Neural crest cell (in vitro differentiated cells): Measurements from ENCODE around the gene CD19. TPM values are rescaled to one million over a fixed set of nuclear protein-coding genes. Genes with fewer than 3 reads are reported as not detected.

Source experiments
- DNase-seq: peaks from one replicate; pipeline ENCODE4 v3.0.0; 2021; ENCODE audit warnings: low read depth, mixed read lengths, low spot score
- H3K27ac Mint-ChIP-seq: one replicate; pipeline ENCODE4 v1.8.0; 2021; ENCODE audit warnings: mild to moderate bottlenecking, mixed read lengths; ENCODE audit not compliant: unreplicated experiment
- H3K27me3 Mint-ChIP-seq: 2 replicates; pipeline ENCODE4 v1.8.0; 2021; ENCODE audit warnings: low read depth, mild to moderate bottlenecking, mixed read lengths
- H3K36me3 Mint-ChIP-seq: 2 replicates; pipeline ENCODE4 v1.8.0; 2021; ENCODE audit warnings: low read depth, mild to moderate bottlenecking, mixed read lengths
- H3K4me1 Mint-ChIP-seq: 2 replicates; pipeline ENCODE4 v1.8.0; 2021; ENCODE audit warnings: mixed read lengths
- H3K4me3 Mint-ChIP-seq: one replicate; pipeline ENCODE4 v1.8.0; 2021; ENCODE audit warnings: mild to moderate bottlenecking, mixed read lengths
- H3K9me3 Mint-ChIP-seq: 2 replicates; pipeline ENCODE4 v1.8.0; 2021; ENCODE audit warnings: mixed read lengths
- CTCF ChIP-seq: fragments of 200-600 bp; sonication (generic); conservative IDR thresholded peaks from 2 replicates; pipeline ENCODE4 v1.5.0; 2021; ENCODE audit warnings: antibody characterized with exemption, mild to moderate bottlenecking
- total RNA-seq: library from RNA; stranded (reverse); gene quantifications from 2 replicates; pipeline ENCODE4 v1.2.1, GENCODE V29; 2021

CD19 gene
- total RNA-seq, 1 donor from 2014 or later, result not detected

- peaks cover 4% of the 10 kb centered on the region for H3K9me3 Mint-ChIP-seq
- TF ChIP-seq CTCF, result no peak
- H3K36me3 Mint-ChIP-seq, result no peaks in the 10 kb centered on the region
- H3K4me3 Mint-ChIP-seq, result no peak overlapping the region
- H3K27ac Mint-ChIP-seq, result peak overlapping the region; percentile 43
- peaks cover 4% of the 10 kb centered on the region for H3K27me3 Mint-ChIP-seq
- DNase-seq, result no peak
- H3K4me1 Mint-ChIP-seq, result no peaks in the 10 kb centered on the region
Observed at GRCh38 chr16:28932339-28933141, 769 bp downstream of the CD19 start.

GRCh38 chr16:28933171-28933570 lies 1.4 kb downstream of the CD19 start:
- H3K36me3 Mint-ChIP-seq, result no peaks in the 10 kb centered on the region
- H3K9me3 Mint-ChIP-seq, result peaks cover 4% of the 10 kb centered on the region
- DNase-seq, result no peak
- peaks cover 5% of the 10 kb centered on the region for H3K27me3 Mint-ChIP-seq
- H3K4me1 Mint-ChIP-seq, result no peaks in the 10 kb centered on the region
- TF ChIP-seq CTCF, result no peak
- H3K27ac Mint-ChIP-seq, result no peak overlapping the region
- no peak overlapping the region for H3K4me3 Mint-ChIP-seq

GRCh38 chr16:28935346-28935745 lies 3.6 kb downstream of the CD19 start:
- no peaks in the 10 kb centered on the region for H3K4me1 Mint-ChIP-seq

GRCh38 chr16:28935924-28936783 lies 4.4 kb downstream of the CD19 start:
- TF ChIP-seq CTCF, result no peak
- peaks cover 4% of the 10 kb centered on the region for H3K9me3 Mint-ChIP-seq
- peak overlapping the region; percentile 3 for H3K4me3 Mint-ChIP-seq
- peaks cover 8% of the 10 kb centered on the region for H3K27me3 Mint-ChIP-seq
- H3K27ac Mint-ChIP-seq, result no peak overlapping the region
- DNase-seq, result peak; percentile 27
- H3K4me1 Mint-ChIP-seq, result no peaks in the 10 kb centered on the region
- no peaks in the 10 kb centered on the region for H3K36me3 Mint-ChIP-seq

More at GRCh38 chr16:28935346-28935745, 3.6 kb downstream of the CD19 start:
- no peak for DNase-seq
- no peaks in the 10 kb centered on the region for H3K36me3 Mint-ChIP-seq
- H3K9me3 Mint-ChIP-seq, result peaks cover 4% of the 10 kb centered on the region
- H3K4me3 Mint-ChIP-seq, result no peak overlapping the region
- peaks cover 8% of the 10 kb centered on the region for H3K27me3 Mint-ChIP-seq
- no peak for TF ChIP-seq CTCF
- peak overlapping the region; percentile 52 for H3K27ac Mint-ChIP-seq

GRCh38 chr16:28936784-28937155 lies 5.0 kb downstream of the CD19 start:
- Mint-ChIP-seq H3K4me1 (no peaks in the 10 kb centered on the region), H3K4me3 (no peak overlapping the region), H3K9me3 (peaks cover 4% of the 10 kb centered on the region), H3K27ac (no peak overlapping the region), H3K36me3 (no peaks in the 10 kb centered on the region), H3K27me3 (peaks cover 8% of the 10 kb centered on the region)
- no peak for DNase-seq
- TF ChIP-seq CTCF, result no peak
